Fibroblast of gingiva (primary cell): ENCODE data around the gene MRPL37.
A peak's percentile ranks its signal among the peaks of the same experiment; 100 is the strongest.
"Not testable (repeated sequence)": the region's sequence is repeated elsewhere in the genome, so short reads cannot be mapped to it uniquely, and the experiment has no call there.

ENCODE experiments used
- DNase-seq: peaks from one replicate; pipeline ENCODE4 v3.0.0-alpha.2; 2011; ENCODE audit warnings: low read depth

MRPL37 gene

GRCh38 chr1:54172614-54173599 is 27.1 kb upstream of the MRPL37 start:
- DNase-seq: no peak

- DNase-seq: no peak
These were observed 26.3 kb upstream of the MRPL37 start for GRCh38 chr1:54173681-54174080.

- DNase-seq: no peak
These were observed 25.9 kb upstream of the MRPL37 start for GRCh38 chr1:54174106-54174505.

- no peak for DNase-seq
These were observed 23.2 kb upstream of the MRPL37 start for GRCh38 chr1:54176621-54177327.

GRCh38 chr1:54177726-54178125 is 22.2 kb upstream of the MRPL37 start:
- no peak for DNase-seq

GRCh38 chr1:54178296-54179070 is 21.5 kb upstream of the MRPL37 start:
- DNase-seq: no peak

- DNase-seq: no peak
These were observed 19.1 kb upstream of the MRPL37 start for GRCh38 chr1:54180701-54181360.

GRCh38 chr1:54186056-54186455 is 13.9 kb upstream of the MRPL37 start:
- DNase-seq: no peak

- DNase-seq: no peak
These were observed 11.7 kb upstream of the MRPL37 start for GRCh38 chr1:54188291-54188690.

GRCh38 chr1:54190526-54190925 is 9.4 kb upstream of the MRPL37 start:
- DNase-seq: no peak

- DNase-seq: no peak
These were observed 8.4 kb upstream of the MRPL37 start for GRCh38 chr1:54191525-54191924.

- DNase-seq: no peak
These were observed 6.5 kb upstream of the MRPL37 start for GRCh38 chr1:54193453-54193852.

- peak; percentile 43 for DNase-seq
These were observed 709 bp upstream of the MRPL37 start for GRCh38 chr1:54199151-54199764.

GRCh38 chr1:54200519-54200997 is 591 bp downstream of the MRPL37 start:
- DNase-seq: no peak

GRCh38 chr1:54204199-54204598 is 4.2 kb downstream of the MRPL37 start:
- DNase-seq: no peak

GRCh38 chr1:54207287-54207686 is 7.3 kb downstream of the MRPL37 start:
- DNase-seq: no peak

GRCh38 chr1:54207896-54208295 is 7.9 kb downstream of the MRPL37 start:
- DNase-seq: not testable (repeated sequence)

GRCh38 chr1:54212872-54213271 is 12.9 kb downstream of the MRPL37 start:
- no peak for DNase-seq

- no peak for DNase-seq
These were observed 15.6 kb downstream of the MRPL37 start for GRCh38 chr1:54215523-54215922.

- no peak for DNase-seq
These were observed 19.1 kb downstream of the MRPL37 start for GRCh38 chr1:54218883-54219687.

GRCh38 chr1:54219688-54220003 is 19.7 kb downstream of the MRPL37 start:
- DNase-seq: no peak
